Measurements from ENCODE around the gene PDZRN3. TPM values are rescaled to one million over a fixed set of nuclear protein-coding genes. Genes with fewer than 3 reads are reported as not detected.

The PDZRN3 gene
- polyA plus RNA-seq, 1 of the 3 experiments (the other 2 are of a cell fraction): 10.3 TPM

- TF ChIP-seq USF2 (IDR thresholded peaks at IDR 0.05; ENCODE audit: borderline replicate concordance, low read depth, low read length): no peak
- no peak for TF ChIP-seq RCOR1 (IDR thresholded peaks at IDR 0.05; ENCODE audit: low read length)
- no peak for TF ChIP-seq SIN3A (IDR thresholded peaks at IDR 0.05; ENCODE audit: borderline replicate concordance, low read depth, low read length)
- no peak for TF ChIP-seq YY1 (IDR thresholded peaks at IDR 0.05; ENCODE audit: low read depth)
- TF ChIP-seq GABPA (IDR thresholded peaks at IDR 0.05; ENCODE audit: low read depth): no peak
- TF ChIP-seq USF1 (IDR thresholded peaks at IDR 0.05; ENCODE audit: borderline replicate concordance, low read depth): no peak
Observed at GRCh38 chr3:73571238-73571794, 53.4 kb downstream of the PDZRN3 start (continued).

GRCh38 chr3:73569246-73569760 is 55.4 kb downstream of the PDZRN3 start:
- no peak overlapping the region for H3K4me2 ChIP-seq
- H3K9ac ChIP-seq: no peak overlapping the region
- no peak overlapping the region for H3K27ac ChIP-seq (ENCODE audit: low read depth in 2 of 2, low read length in 1 of 2)
- H3K9me3 ChIP-seq: no peaks in the 10 kb centered on the region
- H3K9me2 ChIP-seq: no peaks in the 10 kb centered on the region
- ChIA-PET CTCF (no interaction called here), POLR2A (no interaction called here)
- H3K79me2 ChIP-seq (ENCODE audit: insufficient read depth): peaks cover 67% of the 10 kb centered on the region
- TF ChIP-seq MXI1 (IDR thresholded peaks at IDR 0.05; ENCODE audit: low read depth, low read length) (no peak), RAD21 (IDR thresholded peaks at IDR 0.05; ENCODE audit: low read length) (no peak), JUND (IDR thresholded peaks at IDR 0.05) (no peak), USF1 (IDR thresholded peaks at IDR 0.05; ENCODE audit: borderline replicate concordance, low read depth) (no peak), RXRA (IDR thresholded peaks at IDR 0.05; ENCODE audit: borderline replicate concordance, low read depth) (no peak), PBX3 (IDR thresholded peaks at IDR 0.05) (no peak), USF2 (IDR thresholded peaks at IDR 0.05; ENCODE audit: borderline replicate concordance, low read depth, low read length) (no peak), FOXJ3 (CRISPR knock-in tag; IDR thresholded peaks at IDR 0.05) (no peak), EP300 (IDR thresholded peaks at IDR 0.05; ENCODE audit: borderline replicate concordance in 1 of 2, low read depth in 1 of 2, low read length in 1 of 2) (no peak), ELF1 (IDR thresholded peaks at IDR 0.05) (no peak), MEF2A (IDR thresholded peaks at IDR 0.05; ENCODE audit: borderline replicate concordance, low read depth) (no peak), FOSL2 (IDR thresholded peaks at IDR 0.05; ENCODE audit: borderline replicate concordance, low read depth) (no peak), GATA2 (CRISPR knock-in tag; IDR thresholded peaks at IDR 0.05) (no peak), CHD2 (IDR thresholded peaks at IDR 0.05; ENCODE audit: low read length, partially characterized antibody) (no peak), TCF12 (IDR thresholded peaks at IDR 0.05) (no peak), CTCF (IDR thresholded peaks at IDR 0.05) (no peak), TAF1 (IDR thresholded peaks at IDR 0.05; ENCODE audit: borderline replicate concordance, low read depth, low read length) (no peak)
- H3K4me1 ChIP-seq (ENCODE audit: control insufficient read depth in 1 of 2, insufficient read depth in 2 of 2, low read depth in 1 of 2, low read length in 1 of 2): peaks cover 0 to 22% of the 10 kb centered on the region in 2 experiments; a peak in 2 of 4 replicates
- no peak overlapping the region for H2AFZ ChIP-seq (ENCODE audit: low read depth)
- no peaks in the 10 kb centered on the region for H3K27me3 ChIP-seq (ENCODE audit: insufficient read depth)
- WGBS (ENCODE audit: low lambda C conversion rate): 81% methylated on average over 8 of the region's 8 CpGs
- H3K36me3 ChIP-seq (replicated peaks in 1 of 2; ENCODE audit: control insufficient read depth in 1 of 2, insufficient read depth in 2 of 2, low read length in 1 of 2): peaks cover 0 to 16% of the 10 kb centered on the region in 2 experiments
- H3K4me3 ChIP-seq (ENCODE audit: low read depth in 2 of 2, low read length in 1 of 2): no peak overlapping the region
- peaks cover 31% of the 10 kb centered on the region for H4K20me1 ChIP-seq (ENCODE audit: insufficient read depth)
- no peak for DNase-seq
- H3F3A ChIP-seq (replicated peaks; ENCODE audit: insufficient read depth): no peaks in the 10 kb centered on the region

All from SK-N-SH (cell line).